GM19351 (cell line): ENCODE results near the gene PRXL2A.
"Not testable (repeated sequence)": the region's sequence is repeated elsewhere in the genome, so short reads cannot be mapped to it uniquely, and the experiment has no call there.

ENCODE experiments used
- ATAC-seq: cut with Tn5 transposase; IDR thresholded peaks from one replicate; pipeline ENCODE4 v1.9.1; 2021; ENCODE audit warnings: mild to moderate bottlenecking, moderate library complexity; ENCODE audit not compliant: unreplicated experiment

PRXL2A gene, protein sequence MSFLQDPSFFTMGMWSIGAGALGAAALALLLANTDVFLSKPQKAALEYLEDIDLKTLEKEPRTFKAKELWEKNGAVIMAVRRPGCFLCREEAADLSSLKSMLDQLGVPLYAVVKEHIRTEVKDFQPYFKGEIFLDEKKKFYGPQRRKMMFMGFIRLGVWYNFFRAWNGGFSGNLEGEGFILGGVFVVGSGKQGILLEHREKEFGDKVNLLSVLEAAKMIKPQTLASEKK

DNA sequence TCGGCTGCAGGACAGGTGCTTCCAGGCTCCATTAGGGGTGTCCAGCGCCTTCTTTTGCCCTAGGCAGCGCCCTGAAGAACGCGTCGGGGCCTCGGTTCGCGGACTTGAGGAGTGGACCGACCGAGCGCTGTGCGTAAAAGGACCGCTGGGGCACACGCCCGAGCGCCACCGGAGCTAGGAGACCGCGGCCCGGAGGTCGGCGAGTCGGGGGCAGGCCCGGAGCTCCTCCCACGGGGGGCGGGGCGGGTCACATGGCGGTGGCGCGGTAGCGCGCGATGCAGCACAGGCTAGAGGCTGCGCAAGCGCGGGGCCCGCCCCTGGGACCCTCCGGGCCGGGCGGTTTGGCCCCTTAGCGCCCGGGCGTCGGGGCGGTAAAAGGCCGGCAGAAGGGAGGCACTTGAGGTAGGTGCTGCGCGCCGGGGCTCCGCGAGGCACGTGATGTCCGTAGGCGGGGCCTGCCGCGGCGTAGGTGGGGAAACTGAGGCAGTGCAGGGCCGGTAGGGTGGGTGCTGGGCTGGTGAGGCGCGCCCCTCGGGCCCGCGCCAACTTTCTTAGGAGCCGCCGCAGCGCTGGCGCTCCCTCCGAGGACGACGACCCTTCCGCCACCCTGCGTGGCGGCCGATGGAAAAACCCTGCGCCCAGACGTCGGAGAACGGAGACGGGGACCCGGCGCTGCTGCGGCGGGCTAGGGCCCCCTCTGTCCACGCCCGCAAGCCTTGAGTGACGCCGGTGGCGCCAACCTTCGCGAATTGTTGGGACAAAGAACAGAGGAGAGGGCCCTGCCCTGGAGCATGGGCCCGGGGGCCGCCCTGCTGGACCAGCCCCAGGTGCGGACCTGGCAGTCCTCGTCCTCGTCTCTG is at the start of gene PRXL2A:
TSS of gene PRXL2A (plus strand) at position 310 of the 860 bp plus-strand sequence. CDS start 11,917 bp downstream, outside the sequence.
- peak; percentile 95 for ATAC-seq

DNA sequence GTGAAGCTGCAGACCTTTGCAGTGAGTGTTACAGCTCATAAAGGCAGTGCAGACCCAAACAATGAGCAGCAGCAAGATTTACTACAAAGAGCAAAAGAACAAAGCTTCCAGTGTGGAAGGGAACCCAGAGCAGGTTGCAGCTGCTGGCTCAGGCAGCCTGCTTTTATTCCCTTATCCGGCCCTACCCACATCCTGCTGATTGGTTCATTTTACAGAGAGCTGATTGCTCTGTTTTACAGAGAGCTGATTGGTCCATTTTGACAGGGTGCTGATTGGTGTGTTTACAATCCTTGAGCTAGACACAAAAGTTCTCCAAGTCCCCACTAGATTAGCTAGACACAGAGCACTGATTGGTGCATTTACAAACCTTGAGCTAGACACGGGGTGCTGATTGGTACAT is 49.4 kb upstream of the PRXL2A start:
- ATAC-seq: not testable (repeated sequence)

DNA sequence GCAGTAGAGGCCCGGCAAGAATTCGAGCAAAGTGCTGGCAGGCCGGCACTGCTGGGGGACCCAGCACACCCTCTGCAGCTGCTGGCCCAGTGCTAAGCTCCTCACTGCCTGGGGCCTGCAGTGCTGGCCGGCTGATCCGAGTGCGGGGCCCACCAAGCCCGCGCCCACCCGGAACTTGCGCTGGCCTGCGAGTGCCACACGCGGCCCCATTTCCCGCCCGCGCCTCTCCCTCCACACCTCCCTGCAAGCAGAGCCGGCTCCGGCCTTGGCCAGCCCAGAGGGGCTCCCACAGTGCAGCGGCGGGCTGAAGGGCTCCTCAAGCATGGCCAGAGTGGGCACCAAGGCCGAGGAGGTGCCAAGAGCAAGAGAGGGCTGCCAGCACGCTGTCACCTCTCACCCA is 48.7 kb upstream of the PRXL2A start:
- no peak for ATAC-seq

DNA sequence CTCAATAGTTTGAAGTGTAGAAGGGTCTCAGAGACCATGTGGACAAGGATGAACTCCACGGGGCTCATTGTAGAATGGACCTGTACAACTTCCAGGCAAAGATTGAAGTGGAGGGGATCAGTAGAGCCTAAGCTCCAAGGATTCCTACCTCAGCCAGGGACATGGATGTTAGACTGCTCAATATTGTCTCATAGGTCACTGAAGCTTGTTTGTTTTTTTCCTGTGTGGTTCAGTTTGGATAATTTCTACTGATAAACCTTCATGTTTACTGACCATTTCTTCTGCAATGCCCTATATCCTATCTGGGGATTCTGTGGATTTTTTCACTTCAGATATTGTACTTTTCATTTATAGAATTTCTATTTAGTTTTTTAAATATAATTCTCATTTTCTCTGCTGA is 42.8 kb upstream of the PRXL2A start:
- ATAC-seq: no peak

DNA sequence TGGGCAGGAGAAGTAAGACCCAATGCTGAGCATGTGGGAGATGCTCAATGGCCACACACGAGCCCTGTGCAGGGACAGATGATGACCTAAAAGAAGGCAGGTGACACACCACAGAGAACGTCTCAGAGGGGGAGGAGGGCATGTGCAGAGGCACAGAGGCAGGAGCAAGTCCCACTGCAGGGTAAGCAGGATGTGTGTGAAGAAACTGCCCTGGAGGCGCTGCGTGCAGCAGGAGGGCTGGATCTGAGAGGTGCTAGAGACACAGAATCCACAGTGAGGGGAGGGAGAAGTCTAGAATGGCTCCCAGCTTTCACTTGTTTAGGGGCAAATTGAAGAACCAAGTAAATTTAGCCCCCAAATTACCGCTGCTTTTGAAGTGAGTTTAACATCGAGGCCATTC is 36.9 kb upstream of the PRXL2A start:
- ATAC-seq: no peak

DNA sequence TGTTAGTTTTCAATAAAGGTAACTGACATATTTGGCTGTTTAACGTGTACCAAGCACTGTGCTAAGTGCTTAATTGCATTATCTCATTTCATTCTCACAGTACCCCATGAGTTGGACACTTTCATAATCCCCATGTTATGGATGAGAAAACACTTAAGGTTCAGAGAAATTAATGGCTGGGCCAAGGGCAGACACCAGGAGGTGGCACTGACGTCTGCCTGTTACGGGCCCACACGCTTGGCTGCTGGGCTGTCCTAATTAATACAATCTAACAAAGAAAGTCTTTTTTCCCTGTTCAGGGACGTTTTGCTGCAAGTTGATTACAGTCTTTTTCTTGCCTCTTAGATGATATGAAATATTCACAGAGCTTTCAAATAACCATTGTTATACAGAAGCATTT is 35.7 kb upstream of the PRXL2A start:
- no peak for ATAC-seq

DNA sequence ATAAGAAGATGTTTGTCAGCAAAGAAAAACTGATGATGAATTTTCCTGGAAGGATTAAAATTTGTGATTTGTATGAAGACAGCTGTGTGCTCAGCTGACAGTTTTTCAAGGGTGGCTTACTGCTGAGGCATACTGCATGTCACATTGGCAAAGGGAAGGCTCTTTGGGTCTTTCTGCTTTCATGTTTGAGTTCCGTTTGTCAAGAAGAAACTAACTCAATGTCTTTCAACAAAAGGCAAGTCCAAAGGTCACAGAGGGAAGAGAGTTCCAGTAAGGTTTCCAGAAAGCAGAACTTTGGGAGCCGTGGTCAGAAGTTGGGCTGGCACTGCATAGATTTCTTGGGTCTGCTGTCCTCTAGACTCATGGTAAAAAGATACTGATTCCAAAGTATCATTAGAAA is 34.8 kb upstream of the PRXL2A start:
- no peak for ATAC-seq

DNA sequence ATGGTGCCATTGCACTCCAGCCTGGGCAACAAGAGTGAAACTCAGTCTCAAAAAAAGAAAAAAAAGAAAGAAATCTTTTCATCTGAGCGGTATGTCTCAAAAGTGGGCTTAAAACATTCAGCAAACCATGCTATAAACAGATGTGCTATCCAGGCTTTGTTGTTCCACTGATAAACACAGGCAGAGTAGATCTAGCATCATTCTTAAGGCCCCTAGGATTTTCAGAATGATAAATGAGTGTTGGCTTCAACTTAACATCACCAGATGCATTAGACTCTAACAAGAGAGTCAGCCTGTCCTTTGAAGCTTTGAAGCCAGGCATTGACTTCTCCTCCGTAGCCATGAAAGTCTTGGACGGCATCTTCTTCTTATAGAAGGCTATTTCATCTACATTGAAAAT is 28.6 kb upstream of the PRXL2A start:
- no peak for ATAC-seq

DNA sequence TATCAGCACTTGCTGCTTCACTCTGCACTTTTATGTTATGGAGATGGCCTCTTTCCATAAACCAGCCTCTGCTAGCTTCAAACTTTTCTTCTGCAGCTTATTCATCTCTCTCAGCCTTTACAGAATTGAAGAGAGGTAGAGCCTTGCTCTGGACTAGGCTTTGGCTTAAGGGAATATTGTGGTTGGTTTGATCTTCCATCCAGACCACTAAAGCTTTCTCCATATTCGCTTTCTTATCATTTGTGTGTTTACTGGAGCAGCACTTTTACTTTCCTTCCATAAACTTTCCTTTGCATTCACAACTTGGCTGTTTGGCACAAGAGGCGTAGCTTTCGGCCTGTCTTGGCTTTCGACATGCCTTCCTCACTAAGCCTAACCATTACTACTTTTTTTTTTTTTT is 28.2 kb upstream of the PRXL2A start:
- ATAC-seq: no peak

DNA sequence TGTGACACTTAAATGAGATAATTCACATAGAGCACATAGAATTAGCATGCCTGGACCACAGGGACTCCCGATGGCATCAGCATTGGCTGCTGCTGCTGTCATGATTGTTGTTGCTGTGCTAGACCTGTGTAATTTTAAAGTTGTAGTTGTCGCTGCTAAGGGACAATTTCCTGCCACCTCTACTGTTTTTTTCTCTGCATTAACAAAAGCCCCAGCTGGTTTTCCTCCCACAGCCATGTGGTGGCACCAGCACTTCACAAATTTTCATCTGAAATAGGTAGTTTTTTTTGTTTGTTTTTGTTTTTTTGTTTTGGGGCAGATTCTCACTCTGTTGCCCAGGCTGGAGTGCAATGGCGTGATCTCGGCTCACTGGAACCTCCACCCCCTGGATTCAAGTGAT is 25.4 kb upstream of the PRXL2A start:
- peak; percentile 77 for ATAC-seq

DNA sequence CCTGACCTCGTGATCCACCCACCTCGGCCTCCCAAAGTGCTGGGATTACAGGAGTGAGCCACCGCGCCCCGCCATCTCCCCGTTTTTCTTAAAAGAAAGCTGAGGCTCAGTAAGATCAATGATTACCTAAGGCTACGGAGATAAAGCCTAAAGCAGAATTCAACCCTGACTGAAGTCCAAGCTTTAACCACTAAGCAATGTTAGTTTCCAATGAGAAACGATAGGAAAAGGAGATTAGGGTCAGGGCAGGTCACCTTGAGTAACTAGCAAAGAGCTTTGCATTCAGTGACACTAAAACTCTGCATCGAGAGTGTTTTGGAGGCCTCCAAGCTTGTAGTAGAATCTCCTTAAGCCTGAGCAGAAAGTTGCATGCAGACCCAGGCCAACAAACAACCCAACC is 17.6 kb upstream of the PRXL2A start:
- ATAC-seq: no peak

DNA sequence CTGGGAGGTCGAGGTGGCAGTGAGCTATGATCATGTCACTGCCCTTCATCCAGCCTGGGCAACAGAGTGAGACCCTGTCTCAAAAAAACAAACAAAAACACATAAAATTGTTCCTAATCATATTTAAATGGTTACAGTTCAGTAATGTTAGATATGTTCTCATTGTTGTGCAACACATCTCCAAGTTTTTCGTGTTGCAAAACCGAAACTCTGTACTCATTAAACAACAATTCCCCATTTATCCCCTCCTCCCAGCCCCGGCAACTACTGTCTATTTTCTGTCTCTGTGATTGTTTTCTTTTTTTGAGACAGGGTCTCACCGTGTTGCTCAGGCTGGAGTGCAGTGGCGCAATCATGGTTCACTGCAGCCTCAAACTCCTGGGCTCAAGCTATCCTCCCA is 16.1 kb upstream of the PRXL2A start:
- ATAC-seq: no peak

DNA sequence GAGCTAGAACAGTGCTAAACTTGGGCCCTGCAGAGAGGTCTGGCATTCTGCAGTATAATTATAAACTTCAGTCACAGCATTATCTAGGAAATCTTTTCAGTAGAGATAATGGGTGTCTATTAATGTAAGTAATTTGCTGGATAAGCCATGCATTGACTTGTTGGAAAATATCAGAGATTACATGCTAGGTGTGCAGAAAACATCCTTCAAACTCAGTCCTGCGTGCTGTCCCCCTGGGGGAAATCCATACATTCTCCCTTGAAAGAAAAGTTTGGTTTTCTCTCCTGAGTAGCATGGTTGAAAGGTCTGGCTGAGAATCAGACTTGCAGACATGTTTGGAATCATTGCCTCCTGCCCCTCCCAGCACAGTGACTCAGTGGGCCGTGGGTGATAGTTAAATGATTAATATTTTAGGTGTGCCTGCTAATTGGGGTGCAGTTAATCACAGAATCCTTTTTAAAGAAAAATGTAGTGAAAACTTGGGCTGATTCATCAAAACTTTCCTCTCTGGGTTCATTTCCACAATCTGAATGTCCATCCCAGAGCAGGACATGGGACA is 13.9 kb upstream of the PRXL2A start:
- ATAC-seq: no peak

DNA sequence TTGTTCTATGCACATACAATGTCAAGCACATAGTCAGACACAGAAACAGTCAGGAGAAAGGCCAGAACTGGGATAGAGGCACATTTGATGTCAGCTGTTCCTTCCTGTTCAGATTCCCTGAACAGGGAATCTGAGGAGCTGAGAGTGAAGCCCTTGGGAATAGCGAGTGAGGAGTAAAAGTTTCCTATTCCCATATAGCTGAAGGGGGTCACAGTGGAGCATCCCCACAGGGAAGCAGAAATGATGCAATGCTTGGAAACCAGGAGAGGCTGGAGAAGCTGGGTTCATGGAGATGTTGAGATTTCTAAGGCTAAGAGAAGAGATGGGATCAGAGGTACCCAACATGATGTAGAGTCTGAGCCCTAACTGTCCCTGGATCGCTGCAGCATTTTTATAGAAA is 11.3 kb upstream of the PRXL2A start:
- ATAC-seq: no peak

DNA sequence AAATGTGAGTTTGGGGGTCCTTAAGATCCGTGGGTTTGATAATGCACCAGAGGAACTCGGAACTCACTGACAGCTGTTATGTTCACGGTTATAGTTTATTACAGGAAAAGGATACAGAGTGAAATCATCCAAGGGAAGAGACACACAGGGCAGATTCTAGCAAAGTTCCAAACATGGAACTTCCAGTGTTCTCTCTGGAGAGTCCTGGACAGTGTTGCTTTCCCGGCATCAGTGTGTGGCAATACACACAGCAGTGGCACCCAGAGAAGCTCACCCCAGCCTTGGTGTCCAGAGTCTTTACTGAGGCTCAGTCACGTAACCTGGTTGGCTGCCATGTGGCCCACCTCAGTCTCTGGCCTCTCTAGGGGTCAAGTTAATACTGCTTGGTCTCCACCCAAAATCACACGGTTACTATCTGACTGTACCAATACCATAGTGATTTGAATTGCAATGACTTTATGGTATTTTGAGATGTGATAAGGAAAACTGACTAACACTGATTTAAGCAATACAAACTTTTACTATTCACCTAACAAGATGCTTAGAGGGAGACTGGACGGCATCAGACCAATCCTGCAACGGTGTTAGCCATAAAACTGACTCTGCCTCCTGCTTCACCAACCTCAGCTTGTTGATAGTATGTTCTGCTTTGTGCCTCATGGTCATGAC is 8.1 kb upstream of the PRXL2A start:
- ATAC-seq: no peak

DNA sequence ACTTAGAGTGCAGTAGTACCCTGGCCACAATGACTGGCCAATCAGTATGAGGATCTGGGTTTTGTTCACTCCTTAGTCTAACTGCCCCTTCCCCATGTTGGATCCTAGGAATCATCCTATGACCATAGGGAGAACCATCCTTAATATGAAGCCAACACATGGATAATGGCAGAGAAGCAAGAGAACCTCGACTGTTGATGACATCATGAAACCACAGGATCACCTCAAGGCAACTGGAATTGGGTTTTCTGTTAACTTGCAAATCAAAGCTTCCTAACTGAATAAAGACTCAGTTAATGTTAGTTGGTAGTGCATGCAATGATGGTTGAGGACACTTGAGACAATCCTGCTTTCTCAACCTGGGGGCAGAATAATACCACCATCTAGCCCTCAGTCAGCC is 3.3 kb upstream of the PRXL2A start:
- no peak for ATAC-seq

DNA sequence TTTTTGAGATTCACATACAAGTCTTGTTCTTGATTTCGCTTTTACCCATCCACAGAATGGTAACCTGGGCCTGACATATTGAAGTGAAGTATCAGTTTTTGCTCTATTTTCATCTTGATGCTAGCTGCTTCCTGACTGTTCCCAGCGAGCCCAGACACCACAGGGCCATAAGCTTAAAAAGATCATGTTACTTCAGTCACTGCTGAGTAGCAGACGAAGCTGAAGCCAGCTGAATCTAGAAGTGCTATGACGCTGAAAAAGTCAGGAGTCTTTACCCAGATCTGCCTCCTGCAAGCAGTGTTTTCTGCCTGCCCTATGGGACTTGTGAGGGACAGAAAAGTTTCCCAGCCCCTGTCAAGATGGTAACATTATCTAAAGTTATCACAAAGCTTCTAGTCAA is 2.7 kb upstream of the PRXL2A start:
- ATAC-seq: no peak

DNA sequence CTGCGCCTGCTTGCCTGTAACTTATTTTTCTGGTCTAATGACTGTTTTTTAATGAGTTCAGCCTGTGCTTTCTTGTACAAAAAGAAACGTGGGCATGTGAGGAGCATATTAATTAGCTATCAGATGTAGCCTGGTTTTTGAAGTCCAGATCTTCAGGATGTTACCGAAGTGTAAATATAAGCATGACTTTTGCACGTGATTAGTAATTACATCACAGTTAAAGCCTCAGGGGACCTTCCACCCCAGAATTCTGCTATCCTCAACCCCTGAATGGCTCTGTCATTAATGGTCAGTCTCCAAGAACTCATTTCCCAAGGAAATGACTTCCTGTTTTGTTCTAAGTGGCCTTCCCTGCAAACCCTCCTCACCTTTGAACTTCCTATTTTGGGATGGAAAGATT is 2.1 kb upstream of the PRXL2A start:
- ATAC-seq: no peak

DNA sequence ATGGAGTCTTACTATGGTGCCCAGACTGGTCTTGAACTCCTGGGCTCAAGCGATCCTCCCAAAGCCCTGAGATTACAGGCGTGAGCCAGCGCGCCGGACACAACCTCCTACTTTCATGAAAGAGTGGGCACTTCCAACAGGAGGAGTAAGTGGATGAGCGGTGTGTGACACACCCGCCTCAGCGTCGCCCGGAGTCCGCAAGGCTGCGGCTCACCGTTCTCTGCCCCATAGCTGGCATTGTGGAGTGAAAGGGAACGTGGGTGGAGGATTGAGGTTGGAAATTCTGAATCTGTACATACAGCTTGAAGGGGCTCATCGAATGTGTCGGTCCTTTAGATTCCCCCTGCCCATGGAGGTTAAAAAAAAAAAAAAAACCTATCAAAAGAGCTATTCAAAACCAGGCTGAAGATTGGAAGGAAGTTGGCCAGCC is 524 bp upstream of the PRXL2A start:
- peak; percentile 17 for ATAC-seq

DNA sequence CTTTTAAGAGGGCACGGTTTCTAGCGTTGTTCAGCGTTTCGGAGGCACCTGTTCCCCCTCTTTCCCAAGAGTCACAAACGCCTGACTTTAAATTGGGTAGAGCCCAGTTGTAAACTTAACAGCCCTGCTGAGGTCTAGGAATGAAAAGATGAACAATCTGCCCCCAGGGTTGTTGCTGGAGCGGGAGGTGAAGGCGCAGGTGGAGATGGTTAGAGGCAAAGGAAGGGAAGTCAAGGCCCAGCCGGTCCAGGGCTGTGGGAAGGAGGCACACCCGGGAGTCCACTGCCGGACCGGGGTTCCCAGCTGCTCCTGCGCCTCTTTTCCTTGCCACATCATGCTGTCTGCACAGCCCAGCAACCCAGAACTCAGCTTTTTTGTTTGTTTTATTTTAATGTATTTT is 770 bp downstream of the PRXL2A start:
- no peak for ATAC-seq

DNA sequence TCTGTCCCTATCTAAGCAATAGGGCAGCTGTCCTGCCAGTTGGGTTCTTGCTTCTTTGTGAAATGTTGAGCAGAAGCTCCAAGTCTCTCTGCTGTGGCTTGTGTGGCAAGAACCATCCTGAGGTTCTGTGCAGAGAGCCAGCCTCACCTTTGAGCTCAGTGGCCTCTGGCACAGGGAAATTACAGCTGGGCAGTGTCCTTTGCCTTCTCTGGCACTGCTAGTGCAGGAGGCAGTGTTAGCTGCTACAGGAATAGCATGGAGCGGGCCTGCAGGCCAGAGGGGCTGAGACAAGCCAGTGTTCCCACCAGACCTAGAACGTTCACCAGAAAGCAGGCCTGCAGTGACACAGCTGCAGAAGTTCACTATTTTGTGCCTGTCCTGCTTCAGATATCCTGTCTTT is 1.8 kb downstream of the PRXL2A start:
- no peak for ATAC-seq
